ENCODE results near the gene PRKG1. TPM values are rescaled to one million over a fixed set of nuclear protein-coding genes. Genes with fewer than 3 reads are reported as not detected.

The PRKG1 gene
- total and polyA plus RNA-seq, 2 donors (not counting 1 experiment from before 2014, with no cell fraction given), result not detected

DNA sequence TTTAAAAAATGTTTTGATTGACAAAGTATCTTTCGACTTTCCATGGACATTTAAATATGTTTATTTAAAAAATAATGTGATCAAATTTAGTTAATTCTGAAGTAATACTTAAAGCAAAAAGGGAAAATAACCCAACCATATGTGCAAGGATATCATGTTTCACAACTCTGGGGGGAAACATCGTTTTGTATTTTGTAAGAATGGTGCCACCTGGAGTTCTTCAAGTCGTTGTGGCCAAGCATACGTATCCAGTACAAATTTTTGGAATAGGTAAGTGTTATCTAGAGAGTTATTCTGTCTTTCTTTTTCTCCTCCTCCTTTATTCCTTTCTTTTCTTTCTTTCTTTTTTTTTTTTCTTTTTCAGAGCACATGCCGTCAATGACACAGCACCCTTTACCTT is 801.3 kb downstream of the PRKG1 start:
- H3K4me1 Mint-ChIP-seq, result no peaks in the 10 kb centered on the region
- no peak overlapping the region for H3K4me3 ChIP-seq (ENCODE audit: control extremely low read depth in 1 of 5, extremely low read depth in 1 of 5, insufficient read depth in 1 of 5, low read depth in 2 of 5, low read length in 4 of 5)
- H3K9me3 ChIP-seq (ENCODE audit: control extremely low read depth in 1 of 3, control insufficient read depth in 2 of 3, insufficient read depth in 1 of 3, low read length in 2 of 3), result no peaks in the 10 kb centered on the region
- CTCF ChIA-PET, result no interaction called here
- H3K27ac ChIP-seq (ENCODE audit: low read length in 2 of 2), result no peak overlapping the region
- H4K20me1 ChIP-seq (ENCODE audit: control insufficient read depth, insufficient read depth, low read length, poor library complexity, severe bottlenecking), result no peaks in the 10 kb centered on the region
- POLR2A ChIA-PET, result no interaction called here
- H3K4me3 Mint-ChIP-seq, result no peak overlapping the region
- H3K27me3 ChIP-seq (replicated peaks in 1 of 4; ENCODE audit: control extremely low read depth in 1 of 4, control insufficient read depth in 3 of 4, insufficient read depth in 4 of 4, low read length in 3 of 4), result no peaks in the 10 kb centered on the region
- ATAC-seq (ENCODE audit: low read depth) (no peak), DNase-seq (no peak)
- no peaks in the 10 kb centered on the region for H3K27me3 Mint-ChIP-seq
- H3K9ac ChIP-seq (ENCODE audit: low read length), result no peak overlapping the region
- no peak overlapping the region for H3K4me2 ChIP-seq (replicated peaks; ENCODE audit: low read depth, low read length, poor library complexity, severe bottlenecking)
- TF ChIP-seq EZH2 (IDR thresholded peaks at IDR 0.05; ENCODE audit: borderline replicate concordance, insufficient read depth, low read depth, low read length, poor library complexity, severe bottlenecking) (no peak), CTCF (IDR thresholded peaks at IDR 0.05) (no peak)
- H2AFZ ChIP-seq (ENCODE audit: insufficient read depth, low read depth, low read length, poor library complexity, severe bottlenecking), result no peak overlapping the region
- no CpG with 5 or more reads among the region's 5 CpGs for WGBS (ENCODE audit: insufficient coverage)
- H3K9me3 Mint-ChIP-seq (ENCODE audit: insufficient read depth), result no peaks in the 10 kb centered on the region
- H3K79me2 ChIP-seq (ENCODE audit: control insufficient read depth, insufficient read depth, low read length), result no peaks in the 10 kb centered on the region
- H3K4me1 ChIP-seq (ENCODE audit: control insufficient read depth in 2 of 2, insufficient read depth in 2 of 2, low read length in 2 of 2), result no peaks in the 10 kb centered on the region
- no peak overlapping the region for H3K27ac Mint-ChIP-seq
- no peaks in the 10 kb centered on the region for H3K36me3 ChIP-seq (replicated peaks in 1 of 2; ENCODE audit: control extremely low read depth in 1 of 2, control insufficient read depth in 1 of 2, extremely low read depth in 1 of 2, insufficient read depth in 2 of 2, low read length in 1 of 2)
- intact Hi-C loops (cut with micrococcal nuclease), result no loop called here

DNA sequence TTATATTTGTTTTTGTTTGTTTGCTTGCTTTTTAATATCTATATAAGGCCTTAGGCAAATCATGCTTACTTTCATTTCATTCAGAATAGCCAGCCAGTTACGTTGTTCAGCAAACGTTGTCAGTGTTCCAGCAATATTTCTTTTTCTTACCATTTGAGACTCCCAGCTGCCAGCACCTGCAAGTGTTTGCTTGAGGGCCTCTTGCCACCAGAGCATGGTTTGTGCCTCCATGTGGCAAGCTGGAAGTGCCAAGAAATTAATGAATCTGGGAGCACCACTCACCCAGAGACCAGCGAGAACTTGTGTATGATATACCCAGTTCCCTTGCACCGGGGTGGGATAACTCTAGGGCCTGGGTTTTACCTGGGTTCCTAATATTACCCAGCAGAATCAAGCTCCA is 802.2 kb downstream of the PRKG1 start:
- no peak for TF ChIP-seq CTCF (IDR thresholded peaks at IDR 0.05)
- TF ChIP-seq EZH2 (IDR thresholded peaks at IDR 0.05; ENCODE audit: borderline replicate concordance, insufficient read depth, low read depth, low read length, poor library complexity, severe bottlenecking), result no peak
- H3K9ac ChIP-seq (ENCODE audit: low read length), result no peak overlapping the region

More for the DNA sequence above, 802.2 kb downstream of the PRKG1 start:
- H3K27ac Mint-ChIP-seq, result no peak overlapping the region
- Histone ChIP-seq H3K36me3 (replicated peaks in 1 of 2; ENCODE audit: control extremely low read depth in 1 of 2, control insufficient read depth in 1 of 2, extremely low read depth in 1 of 2, insufficient read depth in 2 of 2, low read length in 1 of 2) (no peaks in the 10 kb centered on the region), H3K79me2 (ENCODE audit: control insufficient read depth, insufficient read depth, low read length) (no peaks in the 10 kb centered on the region), H3K9me3 (ENCODE audit: control extremely low read depth in 1 of 3, control insufficient read depth in 2 of 3, insufficient read depth in 1 of 3, low read length in 2 of 3) (no peaks in the 10 kb centered on the region), H3K27me3 (replicated peaks in 1 of 4; ENCODE audit: control extremely low read depth in 1 of 4, control insufficient read depth in 3 of 4, insufficient read depth in 4 of 4, low read length in 3 of 4) (no peaks in the 10 kb centered on the region), H4K20me1 (ENCODE audit: control insufficient read depth, insufficient read depth, low read length, poor library complexity, severe bottlenecking) (no peaks in the 10 kb centered on the region), H3K27ac (ENCODE audit: low read length in 2 of 2) (no peak overlapping the region), H3K4me3 (ENCODE audit: control extremely low read depth in 1 of 5, extremely low read depth in 1 of 5, insufficient read depth in 1 of 5, low read depth in 2 of 5, low read length in 4 of 5) (no peak overlapping the region), H3K4me2 (replicated peaks; ENCODE audit: low read depth, low read length, poor library complexity, severe bottlenecking) (no peak overlapping the region), H2AFZ (ENCODE audit: insufficient read depth, low read depth, low read length, poor library complexity, severe bottlenecking) (no peak overlapping the region), H3K4me1 (ENCODE audit: control insufficient read depth in 2 of 2, insufficient read depth in 2 of 2, low read length in 2 of 2) (no peaks in the 10 kb centered on the region)
- H3K4me1 Mint-ChIP-seq, result no peaks in the 10 kb centered on the region
- ATAC-seq (ENCODE audit: low read depth) (no peak), DNase-seq (no peak)
- CTCF ChIA-PET, result no interaction called here
- no peaks in the 10 kb centered on the region for H3K27me3 Mint-ChIP-seq
- intact Hi-C loops (cut with micrococcal nuclease), result no loop called here
- WGBS (ENCODE audit: insufficient coverage), result 83% methylated on average over 2 of the region's 4 CpGs
- H3K4me3 Mint-ChIP-seq, result no peak overlapping the region
- POLR2A ChIA-PET, result no interaction called here
- H3K9me3 Mint-ChIP-seq (ENCODE audit: insufficient read depth), result no peaks in the 10 kb centered on the region

Data from B cell (primary cell).